SK-N-SH (cell line): ENCODE measurements around the gene TEAD1.

ENCODE experiments used
- FOXM1 ChIP-seq: IDR thresholded peaks from 2 replicates; pipeline ENCODE4 v1.4.0; 2012; ENCODE audit warnings: low read depth, mild to moderate bottlenecking
- JUND ChIP-seq: IDR thresholded peaks from 2 replicates; pipeline ENCODE4 v1.4.0; 2012
- RAD21 ChIP-seq: IDR thresholded peaks from 2 replicates; pipeline ENCODE4 v1.6.1; 2012; ENCODE audit warnings: mild to moderate bottlenecking, low read length
- RCOR1 ChIP-seq: fragments of 150-350 bp; IDR thresholded peaks from 2 replicates; pipeline ENCODE4 v1.6.1; 2017; ENCODE audit warnings: antibody characterized with exemption, low read length
- SMC3 ChIP-seq: IDR thresholded peaks from 2 replicates; pipeline ENCODE4 v1.6.1; 2012; ENCODE audit warnings: low read depth, low read length, improper control_type of control experiment
- TF ChIP-seq, protein P1 (sequence below): fragments of 200-600 bp; sonication (generic); IDR thresholded peaks from 2 replicates; pipeline ENCODE4 v1.6.1; 2017; ENCODE audit warnings: antibody characterized with exemption, mild to moderate bottlenecking, moderate library complexity
- TF ChIP-seq, protein P2 (sequence below): fragments of 150-350 bp; IDR thresholded peaks from 2 replicates; pipeline ENCODE4 v1.6.1; 2017; ENCODE audit warnings: antibody characterized with exemption, low read length, low read depth, borderline replicate concordance

DNA sequence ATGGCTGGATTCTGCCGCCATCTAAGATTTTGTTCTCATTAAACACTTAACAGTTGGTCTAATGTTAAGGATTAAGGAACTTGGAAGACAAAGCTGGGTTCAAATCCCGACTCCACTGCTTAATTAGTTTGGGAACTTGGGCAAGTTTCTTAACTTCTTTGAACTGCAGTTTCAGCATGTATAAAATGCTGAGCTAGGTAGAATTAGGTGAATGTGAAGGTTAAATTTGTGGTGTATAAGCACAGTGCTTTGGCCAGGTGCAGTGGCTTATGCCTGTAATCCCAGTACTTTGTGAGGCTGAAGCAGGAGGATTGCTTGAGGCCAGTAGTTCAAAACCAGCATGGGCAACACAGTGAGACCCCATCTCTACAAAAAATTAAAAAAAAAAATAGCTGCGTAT lies 174.2 kb downstream of the TEAD1 start:
- TF ChIP-seq, protein P1, sequence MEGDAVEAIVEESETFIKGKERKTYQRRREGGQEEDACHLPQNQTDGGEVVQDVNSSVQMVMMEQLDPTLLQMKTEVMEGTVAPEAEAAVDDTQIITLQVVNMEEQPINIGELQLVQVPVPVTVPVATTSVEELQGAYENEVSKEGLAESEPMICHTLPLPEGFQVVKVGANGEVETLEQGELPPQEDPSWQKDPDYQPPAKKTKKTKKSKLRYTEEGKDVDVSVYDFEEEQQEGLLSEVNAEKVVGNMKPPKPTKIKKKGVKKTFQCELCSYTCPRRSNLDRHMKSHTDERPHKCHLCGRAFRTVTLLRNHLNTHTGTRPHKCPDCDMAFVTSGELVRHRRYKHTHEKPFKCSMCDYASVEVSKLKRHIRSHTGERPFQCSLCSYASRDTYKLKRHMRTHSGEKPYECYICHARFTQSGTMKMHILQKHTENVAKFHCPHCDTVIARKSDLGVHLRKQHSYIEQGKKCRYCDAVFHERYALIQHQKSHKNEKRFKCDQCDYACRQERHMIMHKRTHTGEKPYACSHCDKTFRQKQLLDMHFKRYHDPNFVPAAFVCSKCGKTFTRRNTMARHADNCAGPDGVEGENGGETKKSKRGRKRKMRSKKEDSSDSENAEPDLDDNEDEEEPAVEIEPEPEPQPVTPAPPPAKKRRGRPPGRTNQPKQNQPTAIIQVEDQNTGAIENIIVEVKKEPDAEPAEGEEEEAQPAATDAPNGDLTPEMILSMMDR: no peak
- TF ChIP-seq RCOR1 (no peak), RAD21 (no peak), JUND (no peak), SMC3 (no peak), FOXM1 (no peak)
- TF ChIP-seq, protein P2, sequence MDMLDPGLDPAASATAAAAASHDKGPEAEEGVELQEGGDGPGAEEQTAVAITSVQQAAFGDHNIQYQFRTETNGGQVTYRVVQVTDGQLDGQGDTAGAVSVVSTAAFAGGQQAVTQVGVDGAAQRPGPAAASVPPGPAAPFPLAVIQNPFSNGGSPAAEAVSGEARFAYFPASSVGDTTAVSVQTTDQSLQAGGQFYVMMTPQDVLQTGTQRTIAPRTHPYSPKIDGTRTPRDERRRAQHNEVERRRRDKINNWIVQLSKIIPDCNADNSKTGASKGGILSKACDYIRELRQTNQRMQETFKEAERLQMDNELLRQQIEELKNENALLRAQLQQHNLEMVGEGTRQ: no peak
